Panc1 (cell line): Measurements from ENCODE around the gene JADE2. TPM values are rescaled to one million over a fixed set of nuclear protein-coding genes. Genes with fewer than 3 reads are reported as not detected.
A peak's percentile ranks its signal among the peaks of the same experiment; 100 is the strongest.

ENCODE experiments used
- ATAC-seq: fragments of 200-7000 bp; cut with Tn5 transposase; 2 replicates; pipeline ENCODE4 v1.9.1; 2020; ENCODE audit warnings: mild to moderate bottlenecking, moderate library complexity
- BruUV-seq: library from RNA; stranded (reverse); fragments of 400-500 nt; replicated peaks from 2 replicates; lab custom pipeline; 2021; lab: Mats Ljungman, UMichigan
- CTCF ChIA-PET: fragments of 300-600 bp; sonication (Branson Sonifier 250); formaldehyde crosslinking; loops from one replicate; lab custom pipeline; 2022; ENCODE audit warnings: antibody characterized with exemption; lab: Charles Lee
- POLR2A ChIA-PET: fragments of 300-600 bp; sonication (Branson Sonifier 250); formaldehyde crosslinking; loops from one replicate; lab custom pipeline; 2022; ENCODE audit warnings: antibody characterized with exemption; lab: Charles Lee
- DNase-seq: peaks from one replicate; pipeline ENCODE4 v3.0.0-alpha.2; 2010; ENCODE audit warnings: low read depth, low spot score
- H3K27ac ChIP-seq: 2 replicates; pipeline ENCODE4 v1.5.1; 2011; ENCODE audit warnings: mild to moderate bottlenecking, low read length, inconsistent platforms
- H3K27me3 ChIP-seq: fragments of 200-500 bp; sonication (Bioruptor generic); 2 replicates; pipeline ENCODE4 v1.6.0; 2014; ENCODE audit warnings: low read length, inconsistent platforms; ENCODE audit not compliant: control insufficient read depth, insufficient read depth
- H3K36me3 ChIP-seq: fragments of 200-500 bp; sonication (Bioruptor generic); 2 replicates; pipeline ENCODE4 v1.5.1; 2014; ENCODE audit warnings: inconsistent platforms, mild to moderate bottlenecking, low read length, moderate library complexity; ENCODE audit not compliant: control insufficient read depth, insufficient read depth
- H3K4me1 ChIP-seq: 2 replicates; pipeline ENCODE4 v1.5.1; 2011; ENCODE audit warnings: inconsistent platforms, mild to moderate bottlenecking, low read length, moderate library complexity; ENCODE audit not compliant: control insufficient read depth, insufficient read depth
- H3K4me3 ChIP-seq, 2 experiments: 2 replicates each; pipeline ENCODE4 v1.5.1; 2011 to 2012; ENCODE audit warnings: low read depth in 2 of 2, low read length in 2 of 2, mild to moderate bottlenecking in 2 of 2, inconsistent platforms in 1 of 2, moderate library complexity in 1 of 2
- H3K9me3 ChIP-seq: fragments of 200-500 bp; sonication (Bioruptor generic); 2 replicates; pipeline ENCODE4 v1.5.1; 2014; ENCODE audit warnings: low read depth, mild to moderate bottlenecking, inconsistent platforms, low read length, moderate library complexity; ENCODE audit not compliant: control insufficient read depth, insufficient read depth
- CTCF ChIP-seq: fragments of 450-650 bp; IDR thresholded peaks from 2 replicates; pipeline ENCODE4 v1.5.1; 2017; ENCODE audit warnings: mild to moderate bottlenecking
- POLR2AphosphoS5 ChIP-seq: IDR thresholded peaks from 2 replicates; pipeline ENCODE4 v1.6.1; 2012; ENCODE audit warnings: mild to moderate bottlenecking, low read depth, low read length, moderate library complexity
- REST ChIP-seq, 2 experiments: IDR thresholded peaks; 2 replicates each; pipeline ENCODE4 v1.6.1; 2011 to 2012; ENCODE audit warnings: low read depth in 2 of 2, control low read depth in 1 of 2, low read length in 1 of 2, mild to moderate bottlenecking in 1 of 2, moderate library complexity in 1 of 2; ENCODE audit not compliant: insufficient read depth in 1 of 2
- SIN3A ChIP-seq: IDR thresholded peaks from 2 replicates; pipeline ENCODE4 v1.6.1; 2012; ENCODE audit warnings: low read depth, mild to moderate bottlenecking, low read length, moderate library complexity, borderline replicate concordance; ENCODE audit not compliant: insufficient read depth
- TCF7L2 ChIP-seq: IDR thresholded peaks from 2 replicates; pipeline ENCODE4 v1.6.1; 2011; ENCODE audit warnings: mild to moderate bottlenecking, low read depth, low read length, inconsistent platforms
- in situ Hi-C: cut with HindIII; loops from 2 replicates; pipeline ENCODE4 v1.10.0; 2016; ENCODE audit warnings: low sequenced_read_pairs, low pct_unique_long_range_greater_than_20kb
- intact Hi-C: fragments of 100-400 bp; cut with micrococcal nuclease; formaldehyde crosslinking; loops from one replicate; pipeline ENCODE4 v1.10.0; 2022; ENCODE audit not compliant: unreplicated experiment
- total RNA-seq: library from RNA; stranded (reverse); gene quantifications from one replicate; pipeline ENCODE4 v1.2.1, GENCODE V29; 2021; ENCODE audit not compliant: unreplicated experiment

JADE2 gene
- total RNA-seq, 1 experiment from 2014 or later = 80.0 TPM

- no peaks in the 10 kb centered on the region for H3K27me3 ChIP-seq
- H3K27ac ChIP-seq = peak overlapping the region; percentile 91
- ChIA-PET POLR2A (no interaction called here), CTCF (interaction anchor here (0.6 to 0.7 kb wide), 3 partner anchors 19 to 110 kb away, joined by 3 read pairs; no protein-coding TSS in a partner anchor)
- intact Hi-C loops (no loop called here), in situ Hi-C loops (no loop called here)
- H3K9me3 ChIP-seq = no peaks in the 10 kb centered on the region
- BruUV-seq = no TSS peak
- ATAC-seq = peak; percentile 1; the same call in 1 of the 2 replicates
- TF ChIP-seq POLR2AphosphoS5 (no peak), REST (IDR thresholded peaks at IDR 0.05; ENCODE audit: insufficient read depth in 1 of 2, low read depth in 2 of 2, low read length in 1 of 2) (no peak)
- H3K36me3 ChIP-seq = no peaks in the 10 kb centered on the region; the same call in 1 of the 2 replicates
- DNase-seq = no peak
- peaks cover 66% of the 10 kb centered on the region for H3K4me1 ChIP-seq
- no peak overlapping the region for H3K4me3 ChIP-seq
These were observed 28.4 kb downstream of the JADE2 start for GRCh38 chr5:134553821-134554267.

- Histone ChIP-seq H3K36me3 (no peaks in the 10 kb centered on the region; the same call in 1 of the 2 replicates), H3K9me3 (no peaks in the 10 kb centered on the region), H3K4me3 (no peak overlapping the region), H3K27me3 (no peaks in the 10 kb centered on the region), H3K27ac (peak overlapping the region; percentile 91), H3K4me1 (peaks cover 64% of the 10 kb centered on the region)
- intact Hi-C loops = no loop called here
- in situ Hi-C loops = no loop called here
- ATAC-seq = peak; percentile 76
- ChIA-PET CTCF (interaction anchor here (0.6 to 0.7 kb wide), 2 partner anchors 20 to 33 kb away, joined by 3 read pairs; no protein-coding TSS in a partner anchor), POLR2A (no interaction called here)
- no TSS peak for BruUV-seq
- DNase-seq = no peak
- TF ChIP-seq SIN3A (no peak), CTCF (no peak), REST (IDR thresholded peaks at IDR 0.05; ENCODE audit: insufficient read depth in 1 of 2, low read depth in 2 of 2, low read length in 1 of 2) (no peak), POLR2AphosphoS5 (no peak; the same call in 1 of the 2 replicates), TCF7L2 (peak; percentile 92)
These were observed 29.1 kb downstream of the JADE2 start for GRCh38 chr5:134554319-134555222.
